GM21825 (cell line): Measurements from ENCODE around the gene BRIP1.
"Not testable (repeated sequence)": the region's sequence is repeated elsewhere in the genome, so short reads cannot be mapped to it uniquely, and the experiment has no call there.

Experiments
- ATAC-seq: cut with Tn5 transposase; IDR thresholded peaks from one replicate; pipeline ENCODE4 v1.9.1; 2021; ENCODE audit warnings: mild to moderate bottlenecking, moderate library complexity; ENCODE audit not compliant: unreplicated experiment

BRIP1 gene

GRCh38 chr17:61734466-61734865 lies 128.9 kb downstream of the BRIP1 start:
- ATAC-seq, result no peak

- no peak for ATAC-seq
Observed at GRCh38 chr17:61734012-61734411, 129.3 kb downstream of the BRIP1 start.

- ATAC-seq, result no peak
Observed at GRCh38 chr17:61733021-61733420, 130.3 kb downstream of the BRIP1 start.

GRCh38 chr17:61732169-61732568 lies 131.2 kb downstream of the BRIP1 start:
- no peak for ATAC-seq

- ATAC-seq, result no peak
Observed at GRCh38 chr17:61731330-61731729, 132.0 kb downstream of the BRIP1 start.

- ATAC-seq, result no peak
Observed at GRCh38 chr17:61729690-61730268, 133.5 kb downstream of the BRIP1 start.

GRCh38 chr17:61728297-61728836 lies 135.0 kb downstream of the BRIP1 start:
- ATAC-seq, result no peak

GRCh38 chr17:61727798-61728197 lies 135.5 kb downstream of the BRIP1 start:
- ATAC-seq, result not testable (repeated sequence)

GRCh38 chr17:61726977-61727376 lies 136.4 kb downstream of the BRIP1 start:
- ATAC-seq, result no peak

GRCh38 chr17:61724777-61725176 lies 138.6 kb downstream of the BRIP1 start:
- ATAC-seq, result no peak

GRCh38 chr17:61723914-61724313 lies 139.4 kb downstream of the BRIP1 start:
- no peak for ATAC-seq

- ATAC-seq, result no peak
Observed at GRCh38 chr17:61723183-61723582, 140.1 kb downstream of the BRIP1 start.

GRCh38 chr17:61722398-61722797 lies 140.9 kb downstream of the BRIP1 start:
- ATAC-seq, result no peak

GRCh38 chr17:61720016-61720795 lies 143.1 kb downstream of the BRIP1 start:
- ATAC-seq, result no peak

GRCh38 chr17:61719220-61719619 lies 144.1 kb downstream of the BRIP1 start:
- not testable (repeated sequence) for ATAC-seq

GRCh38 chr17:61718022-61718421 lies 145.3 kb downstream of the BRIP1 start:
- no peak for ATAC-seq

GRCh38 chr17:61717352-61717751 lies 146.0 kb downstream of the BRIP1 start:
- no peak for ATAC-seq

GRCh38 chr17:61716225-61716829 lies 147.0 kb downstream of the BRIP1 start:
- no peak for ATAC-seq

- ATAC-seq, result no peak
Observed at GRCh38 chr17:61715348-61715747, 148.0 kb downstream of the BRIP1 start.

GRCh38 chr17:61714300-61714699 lies 149.0 kb downstream of the BRIP1 start:
- ATAC-seq, result no peak

- ATAC-seq, result no peak
Observed at GRCh38 chr17:61713035-61713434, 150.3 kb downstream of the BRIP1 start.

- ATAC-seq, result no peak
Observed at GRCh38 chr17:61710546-61710945, 152.8 kb downstream of the BRIP1 start.
